Stimulated activated naive B cell treated with anti-CD40 and anti-IgM and Interleukin-4, amounts not matched to agents 10 μg/mL and 1 μg/mL and 100 μg/mL, for 72 hours (primary cell): ENCODE results near the gene NUP214.
"Not testable (repeated sequence)": the region's sequence is repeated elsewhere in the genome, so short reads cannot be mapped to it uniquely, and the experiment has no call there.

Experiments
- ATAC-seq, 2 donors: fragments of 150-1000 bp; cut with Tn5 transposase; replicated peaks; 2 replicates each; pipeline ENCODE4 v1.10.0; 2021; ENCODE audit warnings: moderate library complexity in 1 of 2
- DNase-seq: peaks from one replicate; pipeline ENCODE4 v3.0.0; 2021
- H3K27ac Mint-ChIP-seq: one replicate; pipeline ENCODE4 v1.8.0; 2022; ENCODE audit warnings: mild to moderate bottlenecking, mixed read lengths
- H3K27me3 Mint-ChIP-seq, 2 donors: one replicate each; pipeline ENCODE4 v1.8.0; 2022; ENCODE audit warnings: mixed read lengths in 2 of 2
- H3K36me3 Mint-ChIP-seq, 2 donors: one replicate each; pipeline ENCODE4 v1.8.0; 2022; ENCODE audit warnings: mixed read lengths in 2 of 2, mild to moderate bottlenecking in 1 of 2
- H3K4me1 Mint-ChIP-seq, 2 donors: one replicate each; pipeline ENCODE4 v1.8.0; 2022; ENCODE audit warnings: mixed read lengths in 2 of 2, mild to moderate bottlenecking in 1 of 2
- H3K4me3 Mint-ChIP-seq, 2 donors: one replicate each; pipeline ENCODE4 v1.8.0; 2022; ENCODE audit warnings: mild to moderate bottlenecking in 2 of 2, mixed read lengths in 2 of 2, moderate library complexity in 1 of 2
- H3K9me3 Mint-ChIP-seq, 2 donors: one replicate each; pipeline ENCODE4 v1.8.0; 2022; ENCODE audit warnings: mixed read lengths in 2 of 2, mild to moderate bottlenecking in 1 of 2

NUP214 gene

GRCh38 chr9:131092030-131092429 is 33.4 kb upstream of the NUP214 start:
- Mint-ChIP-seq H3K36me3 (no peaks in the 10 kb centered on the region), H3K27me3 (peaks cover 33 to 39% of the 10 kb centered on the region in 2 donors), H3K9me3 (no peaks in the 10 kb centered on the region), H3K4me3 (no peak overlapping the region), H3K4me1 (peaks cover 5 to 10% of the 10 kb centered on the region in 2 donors), H3K27ac (no peak overlapping the region)
- no peak for DNase-seq
- no peak for ATAC-seq

- Mint-ChIP-seq H3K27ac (no peak overlapping the region), H3K4me3 (no peak overlapping the region), H3K27me3 (peaks cover 40 to 46% of the 10 kb centered on the region in 2 donors), H3K4me1 (peaks cover 5 to 16% of the 10 kb centered on the region in 2 donors), H3K9me3 (no peaks in the 10 kb centered on the region), H3K36me3 (no peaks in the 10 kb centered on the region)
- ATAC-seq (no peak), DNase-seq (no peak)
Measured at GRCh38 chr9:131092548-131093440, 32.6 kb upstream of the NUP214 start.

GRCh38 chr9:131094015-131094414 is 31.4 kb upstream of the NUP214 start:
- H3K27me3 Mint-ChIP-seq, result peaks cover 46 to 55% of the 10 kb centered on the region in 2 donors
- H3K4me1 Mint-ChIP-seq, result peaks cover 5 to 16% of the 10 kb centered on the region in 2 donors
- H3K9me3 Mint-ChIP-seq, result no peaks in the 10 kb centered on the region
- no peak overlapping the region for H3K4me3 Mint-ChIP-seq
- no peak overlapping the region for H3K27ac Mint-ChIP-seq
- DNase-seq (no peak), ATAC-seq (no peak)
- no peaks in the 10 kb centered on the region for H3K36me3 Mint-ChIP-seq

GRCh38 chr9:131094622-131095021 is 30.8 kb upstream of the NUP214 start:
- peaks cover 6 to 16% of the 10 kb centered on the region in 2 donors for H3K4me1 Mint-ChIP-seq
- DNase-seq (no peak), ATAC-seq (no peak)
- no peaks in the 10 kb centered on the region for H3K9me3 Mint-ChIP-seq
- no peak overlapping the region for H3K27ac Mint-ChIP-seq
- peaks cover 46 to 59% of the 10 kb centered on the region in 2 donors for H3K27me3 Mint-ChIP-seq
- no peak overlapping the region for H3K4me3 Mint-ChIP-seq
- H3K36me3 Mint-ChIP-seq, result no peaks in the 10 kb centered on the region

- peak overlapping the region; percentile 20 for H3K27ac Mint-ChIP-seq
- H3K36me3 Mint-ChIP-seq, result no peaks in the 10 kb centered on the region
- DNase-seq, result no peak
- peak overlapping the region; percentile 59 to 67 for H3K4me3 Mint-ChIP-seq
- H3K9me3 Mint-ChIP-seq, result no peaks in the 10 kb centered on the region
- no peak for ATAC-seq
- peaks cover 6 to 16% of the 10 kb centered on the region in 2 donors for H3K4me1 Mint-ChIP-seq
- H3K27me3 Mint-ChIP-seq, result peaks cover 46 to 67% of the 10 kb centered on the region in 2 donors
Measured at GRCh38 chr9:131095666-131096268, 29.6 kb upstream of the NUP214 start.

GRCh38 chr9:131096269-131097125 is 28.9 kb upstream of the NUP214 start, which contains the start of gene AIF1L:
Gene AIF1L, plus strand, starts transcription at chr9:131096531. Its CDS starts 99 bp downstream, at chr9:131096630.
- H3K27ac Mint-ChIP-seq, result peak within 1 kb of the TSS; percentile 20
- DNase-seq (no peak), ATAC-seq (peak; percentile 47 to 63)
- H3K4me3 Mint-ChIP-seq, result peak within 1 kb of the TSS; percentile 59 to 67
- H3K4me1 Mint-ChIP-seq, result peaks cover 6 to 16% of the 10 kb centered on the region in 2 donors
- peaks cover 46 to 69% of the 10 kb centered on the region in 2 donors for H3K27me3 Mint-ChIP-seq
- no peaks in the 10 kb centered on the region for H3K36me3 Mint-ChIP-seq
- H3K9me3 Mint-ChIP-seq, result no peaks in the 10 kb centered on the region

GRCh38 chr9:131097126-131097947 is 28.0 kb upstream of the NUP214 start:
- no peak for ATAC-seq
- Mint-ChIP-seq H3K9me3 (no peaks in the 10 kb centered on the region), H3K36me3 (no peaks in the 10 kb centered on the region), H3K27ac (no peak overlapping the region), H3K27me3 (peaks cover 46 to 69% of the 10 kb centered on the region in 2 donors), H3K4me1 (peaks cover 6 to 16% of the 10 kb centered on the region in 2 donors), H3K4me3 (peak overlapping the region; percentile 49 to 63)
- DNase-seq, result no peak

GRCh38 chr9:131097948-131098278 is 27.5 kb upstream of the NUP214 start:
- Mint-ChIP-seq H3K27ac (no peak overlapping the region), H3K9me3 (no peaks in the 10 kb centered on the region), H3K36me3 (no peaks in the 10 kb centered on the region), H3K4me3 (no peak overlapping the region), H3K4me1 (peaks cover 6 to 16% of the 10 kb centered on the region in 2 donors), H3K27me3 (peaks cover 43 to 71% of the 10 kb centered on the region in 2 donors)
- no peak for DNase-seq
- no peak for ATAC-seq

- Mint-ChIP-seq H3K27ac (no peak overlapping the region), H3K9me3 (no peaks in the 10 kb centered on the region), H3K4me3 (no peak overlapping the region), H3K36me3 (no peaks in the 10 kb centered on the region), H3K4me1 (peaks cover 6 to 16% of the 10 kb centered on the region in 2 donors), H3K27me3 (peaks cover 44 to 67% of the 10 kb centered on the region in 2 donors)
- DNase-seq, result no peak
- peak in 1 of 2 donors; percentile 48 for ATAC-seq
Measured at GRCh38 chr9:131098391-131099101, 26.8 kb upstream of the NUP214 start.

GRCh38 chr9:131099102-131099606 is 26.2 kb upstream of the NUP214 start:
- no peak overlapping the region for H3K4me3 Mint-ChIP-seq
- H3K27me3 Mint-ChIP-seq, result peaks cover 37 to 61% of the 10 kb centered on the region in 2 donors
- no peaks in the 10 kb centered on the region for H3K9me3 Mint-ChIP-seq
- peaks cover 6 to 16% of the 10 kb centered on the region in 2 donors for H3K4me1 Mint-ChIP-seq
- ATAC-seq (no peak), DNase-seq (no peak)
- no peak overlapping the region for H3K27ac Mint-ChIP-seq
- H3K36me3 Mint-ChIP-seq, result no peaks in the 10 kb centered on the region

- H3K36me3 Mint-ChIP-seq, H3K27ac Mint-ChIP-seq, H3K4me3 Mint-ChIP-seq, H3K9me3 Mint-ChIP-seq, ATAC-seq, DNase-seq: not testable (repeated sequence)
- Mint-ChIP-seq H3K27me3 (peaks cover 31 to 54% of the 10 kb centered on the region in 2 donors), H3K4me1 (peaks cover 6 to 16% of the 10 kb centered on the region in 2 donors)
Measured at GRCh38 chr9:131099845-131100244, 25.5 kb upstream of the NUP214 start.

- DNase-seq, result no peak
- ATAC-seq, result no peak
- Mint-ChIP-seq H3K4me3 (no peak overlapping the region), H3K9me3 (no peaks in the 10 kb centered on the region), H3K27ac (no peak overlapping the region), H3K4me1 (peaks cover 6 to 16% of the 10 kb centered on the region in 2 donors), H3K27me3 (peaks cover 26 to 48% of the 10 kb centered on the region in 2 donors), H3K36me3 (no peaks in the 10 kb centered on the region)
Measured at GRCh38 chr9:131100445-131100844, 24.9 kb upstream of the NUP214 start.
